ENCODE data around the gene ANKRD13D. TPM values are rescaled to one million over a fixed set of nuclear protein-coding genes. Genes with fewer than 3 reads are reported as not detected.
A peak's percentile ranks its signal among the peaks of the same experiment; 100 is the strongest.
"Not testable (repeated sequence)": the region's sequence is repeated elsewhere in the genome, so short reads cannot be mapped to it uniquely, and the experiment has no call there.

Gene ANKRD13D
- total RNA-seq, 2 experiments from 2014 or later = 185 to 207 TPM

GRCh38 chr11:67253872-67254624 lies 35.1 kb upstream of the ANKRD13D start:
- Mint-ChIP-seq H3K4me3 (peak overlapping the region; percentile 27), H3K27ac (peak overlapping the region; percentile 78), H3K36me3 (peaks cover 33% of the 10 kb centered on the region), H3K9me3 (no peaks in the 10 kb centered on the region), H3K27me3 (no peaks in the 10 kb centered on the region), H3K4me1 (peaks cover 42% of the 10 kb centered on the region)
- ATAC-seq (ENCODE audit: low read depth) (peak; percentile 34), DNase-seq (peak; percentile 14)
- POLR2A ChIA-PET = interaction anchor here (1.2 to 4.8 kb wide), 6 partner anchors 9 to 64 kb away, joined by 3 to 38 read pairs (median 8); partner anchors contain the start of gene ANKRD13D

GRCh38 chr11:67254798-67255197 lies 34.3 kb upstream of the ANKRD13D start:
- peak; percentile 17 for DNase-seq
- peaks cover 30% of the 10 kb centered on the region for H3K36me3 Mint-ChIP-seq

GRCh38 chr11:67255353-67255752 lies 33.8 kb upstream of the ANKRD13D start:
- peaks cover 45% of the 10 kb centered on the region for H3K4me1 Mint-ChIP-seq
- H3K36me3 Mint-ChIP-seq = peaks cover 29% of the 10 kb centered on the region
- POLR2A ChIA-PET = no interaction called here
- peak; percentile 18 for DNase-seq
- H3K9me3 Mint-ChIP-seq = no peaks in the 10 kb centered on the region
- peak overlapping the region; percentile 22 for H3K27ac Mint-ChIP-seq
- no peaks in the 10 kb centered on the region for H3K27me3 Mint-ChIP-seq
- no peak for ATAC-seq (ENCODE audit: low read depth)
- H3K4me3 Mint-ChIP-seq = no peak overlapping the region

More at GRCh38 chr11:67254798-67255197, 34.3 kb upstream of the ANKRD13D start:
- Mint-ChIP-seq H3K27ac (no peak overlapping the region), H3K27me3 (no peaks in the 10 kb centered on the region), H3K9me3 (no peaks in the 10 kb centered on the region), H3K4me3 (no peak overlapping the region), H3K4me1 (peaks cover 45% of the 10 kb centered on the region)
- POLR2A ChIA-PET = no interaction called here
- no peak for ATAC-seq (ENCODE audit: low read depth)

- Mint-ChIP-seq H3K4me1 (peaks cover 43% of the 10 kb centered on the region), H3K36me3 (peaks cover 25% of the 10 kb centered on the region)
- POLR2A ChIA-PET = no interaction called here
Measured at GRCh38 chr11:67255864-67256263, 33.2 kb upstream of the ANKRD13D start.

GRCh38 chr11:67256477-67257135 lies 32.5 kb upstream of the ANKRD13D start:
- no peaks in the 10 kb centered on the region for H3K9me3 Mint-ChIP-seq
- H3K27ac Mint-ChIP-seq = no peak overlapping the region
- DNase-seq (no peak), ATAC-seq (ENCODE audit: low read depth) (no peak)
- POLR2A ChIA-PET = no interaction called here
- H3K36me3 Mint-ChIP-seq = peaks cover 24% of the 10 kb centered on the region
- H3K4me3 Mint-ChIP-seq = no peak overlapping the region
- H3K27me3 Mint-ChIP-seq = no peaks in the 10 kb centered on the region
- peaks cover 44% of the 10 kb centered on the region for H3K4me1 Mint-ChIP-seq

More at GRCh38 chr11:67255864-67256263, 33.2 kb upstream of the ANKRD13D start:
- Mint-ChIP-seq H3K27me3 (no peaks in the 10 kb centered on the region), H3K27ac (peak overlapping the region; percentile 22), H3K9me3 (no peaks in the 10 kb centered on the region), H3K4me3 (no peak overlapping the region)
- peak; percentile 22 for DNase-seq
- ATAC-seq (ENCODE audit: low read depth) = no peak

GRCh38 chr11:67260406-67260805 lies 28.7 kb upstream of the ANKRD13D start:
- ATAC-seq (ENCODE audit: low read depth) (no peak), DNase-seq (peak; percentile 14)
- Mint-ChIP-seq H3K4me3 (no peak overlapping the region), H3K9me3 (no peaks in the 10 kb centered on the region), H3K4me1 (peaks cover 39% of the 10 kb centered on the region), H3K36me3 (peaks cover 8% of the 10 kb centered on the region), H3K27me3 (no peaks in the 10 kb centered on the region), H3K27ac (no peak overlapping the region)
- POLR2A ChIA-PET = no interaction called here

GRCh38 chr11:67260885-67261639 lies 28.0 kb upstream of the ANKRD13D start:
- Mint-ChIP-seq H3K4me1 (peaks cover 45% of the 10 kb centered on the region), H3K4me3 (peak overlapping the region; percentile 71)
- H3K36me3 Mint-ChIP-seq; ATAC-seq (ENCODE audit: low read depth); H3K27ac Mint-ChIP-seq; H3K27me3 Mint-ChIP-seq; H3K9me3 Mint-ChIP-seq: not testable (repeated sequence)
- POLR2A ChIA-PET = interaction anchor here (1.2 to 4.5 kb wide), 6 partner anchors 11 to 92 kb away, joined by 5 to 29 read pairs (median 6); partner anchors contain the start of genes ANKRD13D and POLD4
- peak; percentile 73 for DNase-seq

- no peak overlapping the region for H3K27ac Mint-ChIP-seq
- no peaks in the 10 kb centered on the region for H3K27me3 Mint-ChIP-seq
- peaks cover 3% of the 10 kb centered on the region for H3K36me3 Mint-ChIP-seq
- no peaks in the 10 kb centered on the region for H3K9me3 Mint-ChIP-seq
- H3K4me1 Mint-ChIP-seq = peaks cover 46% of the 10 kb centered on the region
- no peak for ATAC-seq (ENCODE audit: low read depth)
- peak overlapping the region; percentile 59 for H3K4me3 Mint-ChIP-seq
- no peak for DNase-seq
- POLR2A ChIA-PET = interaction anchor here (0.5 to 4.5 kb wide), 11 partner anchors 8 to 252 kb away, joined by 3 to 29 read pairs (median 5); partner anchors contain the start of genes ANKRD13D, POLD4 and SSH3
Measured at GRCh38 chr11:67261640-67261945, 27.5 kb upstream of the ANKRD13D start.

- H3K36me3 Mint-ChIP-seq = peaks cover 4% of the 10 kb centered on the region
- H3K4me3 Mint-ChIP-seq = peak overlapping the region; percentile 65
- H3K27me3 Mint-ChIP-seq = no peaks in the 10 kb centered on the region
- ATAC-seq (ENCODE audit: low read depth) = no peak
- H3K4me1 Mint-ChIP-seq = peaks cover 46% of the 10 kb centered on the region
- peak; percentile 43 for DNase-seq
- H3K9me3 Mint-ChIP-seq = no peaks in the 10 kb centered on the region
- H3K27ac Mint-ChIP-seq = peak overlapping the region; percentile 80
- POLR2A ChIA-PET = interaction anchor here (0.5 to 4.5 kb wide), 15 partner anchors 9 to 251 kb away, joined by 3 to 29 read pairs (median 5); partner anchors contain the start of genes ANKRD13D, POLD4, RAD9A and SSH3
Measured at GRCh38 chr11:67261946-67262681, 27.0 kb upstream of the ANKRD13D start.

GRCh38 chr11:67262731-67263675 lies 26.1 kb upstream of the ANKRD13D start:
- Mint-ChIP-seq H3K27ac (peak overlapping the region; percentile 80), H3K27me3 (no peaks in the 10 kb centered on the region), H3K4me3 (peak overlapping the region; percentile 65), H3K4me1 (peaks cover 48% of the 10 kb centered on the region), H3K9me3 (no peaks in the 10 kb centered on the region), H3K36me3 (peaks cover 12% of the 10 kb centered on the region)
- POLR2A ChIA-PET = interaction anchor here (0.5 to 4.5 kb wide), 12 partner anchors 8 to 181 kb away, joined by 3 to 29 read pairs (median 6); partner anchors contain the start of genes ANKRD13D, POLD4, RAD9A and SSH3
- ATAC-seq (ENCODE audit: low read depth) = peak; percentile 40
- DNase-seq = peak; percentile 78

GRCh38 chr11:67264260-67264659 lies 24.8 kb upstream of the ANKRD13D start:
- H3K27ac Mint-ChIP-seq = peak overlapping the region; percentile 70
- no peak overlapping the region for H3K4me3 Mint-ChIP-seq
- H3K9me3 Mint-ChIP-seq = no peaks in the 10 kb centered on the region
- DNase-seq (no peak), ATAC-seq (ENCODE audit: low read depth) (no peak)
- H3K27me3 Mint-ChIP-seq = no peaks in the 10 kb centered on the region
- POLR2A ChIA-PET = interaction anchor here (1.2 to 4.5 kb wide), 4 partner anchors 24 to 53 kb away, joined by 6 to 29 read pairs (median 27); partner anchors contain the start of genes ANKRD13D and SSH3
- H3K36me3 Mint-ChIP-seq = peaks cover 21% of the 10 kb centered on the region
- H3K4me1 Mint-ChIP-seq = peaks cover 50% of the 10 kb centered on the region
